Raji (cell line): Measurements from ENCODE around the gene NPFF.

Experiments
- POLR2A ChIP-seq: IDR thresholded peaks from 2 replicates; pipeline ENCODE4 v1.6.1; 2011; ENCODE audit warnings: low read depth, low read length, control low read depth; ENCODE audit not compliant: insufficient read depth

The NPFF gene

GRCh38 chr12:53486736-53487487 lies 20.4 kb downstream of the NPFF start:
- no peak for TF ChIP-seq POLR2A

GRCh38 chr12:53485955-53486735 lies 21.1 kb downstream of the NPFF start:
- no peak for TF ChIP-seq POLR2A

GRCh38 chr12:53484686-53485575 lies 22.4 kb downstream of the NPFF start:
- TF ChIP-seq POLR2A: no peak

- no peak for TF ChIP-seq POLR2A
Observed at GRCh38 chr12:53483979-53484377, 23.3 kb downstream of the NPFF start.

GRCh38 chr12:53483225-53483978 lies 23.9 kb downstream of the NPFF start:
- TF ChIP-seq POLR2A: no peak

GRCh38 chr12:53482626-53483168 lies 24.6 kb downstream of the NPFF start:
- TF ChIP-seq POLR2A: no peak

GRCh38 chr12:53481939-53482586 lies 25.2 kb downstream of the NPFF start:
- no peak for TF ChIP-seq POLR2A

- TF ChIP-seq POLR2A: no peak
Observed at GRCh38 chr12:53480491-53481442, 26.5 kb downstream of the NPFF start.

- no peak for TF ChIP-seq POLR2A
Observed at GRCh38 chr12:53479331-53479730, 28.0 kb downstream of the NPFF start.

- no peak for TF ChIP-seq POLR2A
Observed at GRCh38 chr12:53478865-53479264, 28.4 kb downstream of the NPFF start.

GRCh38 chr12:53476769-53477209 lies 30.5 kb downstream of the NPFF start:
- TF ChIP-seq POLR2A: no peak

- TF ChIP-seq POLR2A: no peak
Observed at GRCh38 chr12:53474819-53475218, 32.5 kb downstream of the NPFF start.

- no peak for TF ChIP-seq POLR2A
Observed at GRCh38 chr12:53474077-53474476, 33.2 kb downstream of the NPFF start.
